Nephron progenitor cell (in vitro differentiated cells): ENCODE measurements around the gene TLR4.

Experiments used
- DNase-seq: peaks from one replicate; pipeline ENCODE4 v3.0.0; 2021
- H3K27ac Mint-ChIP-seq: 2 replicates; pipeline ENCODE4 v1.8.0; 2021; ENCODE audit warnings: mild to moderate bottlenecking, moderate library complexity, mixed read lengths
- H3K27me3 Mint-ChIP-seq: 2 replicates; pipeline ENCODE4 v1.8.0; 2021; ENCODE audit warnings: mild to moderate bottlenecking, low read depth, mixed read lengths; ENCODE audit not compliant: poor library complexity
- H3K36me3 Mint-ChIP-seq: 2 replicates; pipeline ENCODE4 v1.8.0; 2021; ENCODE audit warnings: low read depth, mixed read lengths
- H3K4me1 Mint-ChIP-seq: 2 replicates; pipeline ENCODE4 v1.8.0; 2021; ENCODE audit warnings: mixed read lengths
- H3K4me3 Mint-ChIP-seq: 2 replicates; pipeline ENCODE4 v1.8.0; 2021; ENCODE audit warnings: mild to moderate bottlenecking, moderate library complexity, mixed read lengths
- H3K9me3 Mint-ChIP-seq: 2 replicates; pipeline ENCODE4 v1.8.0; 2021; ENCODE audit warnings: mild to moderate bottlenecking, moderate library complexity, mixed read lengths
- TF ChIP-seq, protein P1 (sequence below): fragments of 200-600 bp; sonication (generic); IDR thresholded peaks from 2 replicates; pipeline ENCODE4 v1.5.0; 2021; ENCODE audit warnings: antibody characterized with exemption

The TLR4 gene

DNA sequence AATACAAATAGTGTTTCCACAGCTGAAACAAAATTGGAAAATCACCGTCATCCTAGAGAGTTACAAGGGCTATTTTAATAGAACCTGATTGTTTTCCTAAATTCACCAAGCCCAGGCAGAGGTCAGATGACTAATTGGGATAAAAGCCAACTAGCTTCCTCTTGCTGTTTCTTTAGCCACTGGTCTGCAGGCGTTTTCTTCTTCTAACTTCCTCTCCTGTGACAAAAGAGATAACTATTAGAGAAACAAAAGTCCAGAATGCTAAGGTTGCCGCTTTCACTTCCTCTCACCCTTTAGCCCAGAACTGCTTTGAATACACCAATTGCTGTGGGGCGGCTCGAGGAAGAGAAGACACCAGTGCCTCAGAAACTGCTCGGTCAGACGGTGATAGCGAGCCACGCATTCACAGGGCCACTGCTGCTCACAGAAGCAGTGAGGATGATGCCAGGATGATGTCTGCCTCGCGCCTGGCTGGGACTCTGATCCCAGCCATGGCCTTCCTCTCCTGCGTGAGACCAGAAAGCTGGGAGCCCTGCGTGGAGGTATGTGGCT is at the start of gene TLR4:
TSS of gene TLR4 (plus strand) at position 380 of the 552 bp plus-strand sequence. CDS start at position 450, 70 bp downstream.
- DNase-seq, result peak; percentile 6
- peaks cover 36% of the 10 kb centered on the region for H3K4me1 Mint-ChIP-seq
- no peaks in the 10 kb centered on the region for H3K27me3 Mint-ChIP-seq
- peak within 1 kb of the TSS; percentile 26 for H3K4me3 Mint-ChIP-seq
- peak within 1 kb of the TSS; percentile 77 for H3K27ac Mint-ChIP-seq
- TF ChIP-seq, protein P1, sequence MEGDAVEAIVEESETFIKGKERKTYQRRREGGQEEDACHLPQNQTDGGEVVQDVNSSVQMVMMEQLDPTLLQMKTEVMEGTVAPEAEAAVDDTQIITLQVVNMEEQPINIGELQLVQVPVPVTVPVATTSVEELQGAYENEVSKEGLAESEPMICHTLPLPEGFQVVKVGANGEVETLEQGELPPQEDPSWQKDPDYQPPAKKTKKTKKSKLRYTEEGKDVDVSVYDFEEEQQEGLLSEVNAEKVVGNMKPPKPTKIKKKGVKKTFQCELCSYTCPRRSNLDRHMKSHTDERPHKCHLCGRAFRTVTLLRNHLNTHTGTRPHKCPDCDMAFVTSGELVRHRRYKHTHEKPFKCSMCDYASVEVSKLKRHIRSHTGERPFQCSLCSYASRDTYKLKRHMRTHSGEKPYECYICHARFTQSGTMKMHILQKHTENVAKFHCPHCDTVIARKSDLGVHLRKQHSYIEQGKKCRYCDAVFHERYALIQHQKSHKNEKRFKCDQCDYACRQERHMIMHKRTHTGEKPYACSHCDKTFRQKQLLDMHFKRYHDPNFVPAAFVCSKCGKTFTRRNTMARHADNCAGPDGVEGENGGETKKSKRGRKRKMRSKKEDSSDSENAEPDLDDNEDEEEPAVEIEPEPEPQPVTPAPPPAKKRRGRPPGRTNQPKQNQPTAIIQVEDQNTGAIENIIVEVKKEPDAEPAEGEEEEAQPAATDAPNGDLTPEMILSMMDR, result no peak
- H3K9me3 Mint-ChIP-seq, result no peaks in the 10 kb centered on the region
- H3K36me3 Mint-ChIP-seq, result no peaks in the 10 kb centered on the region

DNA sequence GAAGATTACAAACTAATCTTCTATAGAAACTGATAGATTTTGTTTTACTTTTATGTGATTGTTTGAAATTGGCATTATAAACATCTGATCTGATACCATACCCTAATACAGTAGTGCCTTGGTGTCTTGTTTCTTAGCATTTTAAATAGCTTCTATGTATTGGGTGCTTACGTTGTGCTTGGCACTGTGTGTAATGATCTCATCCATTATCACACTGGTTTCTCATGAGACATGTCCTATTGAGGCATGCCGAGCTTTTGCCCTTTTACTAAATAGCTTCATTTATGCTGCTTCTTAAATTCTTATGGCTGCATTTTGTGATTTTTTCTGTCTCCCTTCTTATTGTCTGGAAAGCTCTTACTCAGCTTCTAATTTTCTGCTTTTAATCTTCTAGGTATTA is 48.2 kb upstream of the TLR4 start:
- no peak for DNase-seq
- TF ChIP-seq, protein P1, result no peak
- peaks cover 7% of the 10 kb centered on the region for H3K27me3 Mint-ChIP-seq
- no peaks in the 10 kb centered on the region for H3K4me1 Mint-ChIP-seq
- no peak overlapping the region for H3K27ac Mint-ChIP-seq
- H3K36me3 Mint-ChIP-seq, result no peaks in the 10 kb centered on the region
- peaks cover 4% of the 10 kb centered on the region for H3K9me3 Mint-ChIP-seq
- no peak overlapping the region for H3K4me3 Mint-ChIP-seq

DNA sequence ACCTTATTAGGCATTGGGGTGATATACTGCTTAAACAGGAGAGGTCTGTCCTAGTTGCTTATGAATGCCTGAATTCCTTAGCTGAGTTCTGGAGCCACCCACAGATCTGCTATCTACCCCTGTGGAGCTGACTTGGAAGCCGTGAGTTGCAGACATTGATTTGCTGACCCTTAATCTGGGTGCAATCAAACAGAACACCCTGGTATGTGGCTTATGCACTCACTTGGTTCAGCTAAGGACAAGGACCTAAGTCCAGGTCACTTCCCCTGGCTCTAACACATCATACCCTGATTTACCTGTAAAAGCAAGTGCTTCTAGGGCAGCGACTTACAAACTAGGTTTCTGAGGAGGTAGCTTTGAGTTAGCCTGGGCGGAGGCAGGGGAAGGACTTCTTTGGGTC is 41.6 kb upstream of the TLR4 start:
- TF ChIP-seq, protein P1, result no peak
- Mint-ChIP-seq H3K4me1 (no peaks in the 10 kb centered on the region), H3K36me3 (no peaks in the 10 kb centered on the region), H3K27me3 (peaks cover 4% of the 10 kb centered on the region), H3K4me3 (no peak overlapping the region), H3K9me3 (peaks cover 4% of the 10 kb centered on the region), H3K27ac (no peak overlapping the region)
- no peak for DNase-seq

DNA sequence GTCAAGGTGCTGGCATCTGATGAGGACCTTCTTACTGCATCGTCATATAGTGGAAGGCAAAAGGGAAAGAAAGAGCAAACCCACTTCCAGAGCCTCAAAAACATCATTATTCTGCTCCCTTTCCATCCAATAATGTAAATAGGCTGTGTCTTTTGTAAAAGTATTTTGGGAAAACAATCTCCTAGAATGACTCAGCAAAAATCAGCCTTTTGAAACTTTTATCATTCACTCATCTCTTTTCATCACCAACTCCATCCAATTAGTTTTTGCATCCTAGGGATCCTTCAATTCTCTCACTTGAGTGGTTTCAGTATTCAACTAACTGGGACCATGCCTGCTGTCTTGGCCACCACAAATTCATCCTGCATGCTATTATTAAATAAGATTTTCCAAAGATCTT is 39.8 kb upstream of the TLR4 start:
- Mint-ChIP-seq H3K27ac (no peak overlapping the region), H3K9me3 (peaks cover 2% of the 10 kb centered on the region), H3K4me1 (no peaks in the 10 kb centered on the region), H3K36me3 (no peaks in the 10 kb centered on the region), H3K4me3 (no peak overlapping the region), H3K27me3 (peaks cover 14% of the 10 kb centered on the region)
- DNase-seq, result no peak
- TF ChIP-seq, protein P1, result no peak

DNA sequence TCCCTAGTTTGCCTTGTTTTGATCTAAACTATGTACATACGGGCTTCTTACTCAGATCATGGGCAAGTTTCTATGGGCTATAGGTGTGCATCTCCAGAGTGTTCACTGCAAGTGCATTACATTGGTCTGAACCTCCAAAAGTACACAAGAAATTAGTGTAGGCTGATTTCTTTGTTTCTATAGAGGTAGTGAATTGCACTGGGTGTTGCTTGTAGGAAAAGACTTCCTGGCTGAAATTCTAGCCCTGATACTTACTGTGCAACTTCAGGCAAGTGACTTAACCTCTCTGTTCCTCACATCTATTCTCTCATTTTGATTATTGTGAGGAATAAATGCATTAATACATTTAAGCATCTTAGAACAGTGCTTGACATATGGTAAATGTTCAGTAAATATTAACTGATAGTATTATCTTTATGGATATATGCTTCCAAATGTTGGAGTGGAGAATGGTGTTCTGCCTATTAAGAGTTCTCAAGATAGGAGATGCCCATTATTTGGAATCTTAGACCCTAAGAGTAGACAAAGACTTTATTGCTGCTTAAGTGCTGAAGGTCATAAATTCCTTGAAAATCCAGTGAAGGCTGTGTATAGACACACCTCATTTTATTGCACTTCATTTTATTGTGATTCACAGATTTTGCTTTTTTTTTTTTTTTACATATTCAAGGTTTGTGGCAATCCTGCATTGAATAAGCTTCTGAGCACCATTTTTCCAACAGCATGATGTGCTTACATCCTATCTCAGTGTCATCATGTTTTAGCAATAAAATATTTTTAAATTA is 38.4 kb upstream of the TLR4 start:
- TF ChIP-seq, protein P1, result no peak
- Mint-ChIP-seq H3K27me3 (peaks cover 14% of the 10 kb centered on the region), H3K36me3 (no peaks in the 10 kb centered on the region), H3K9me3 (no peaks in the 10 kb centered on the region), H3K4me3 (no peak overlapping the region), H3K27ac (no peak overlapping the region), H3K4me1 (no peaks in the 10 kb centered on the region)
- DNase-seq, result no peak

DNA sequence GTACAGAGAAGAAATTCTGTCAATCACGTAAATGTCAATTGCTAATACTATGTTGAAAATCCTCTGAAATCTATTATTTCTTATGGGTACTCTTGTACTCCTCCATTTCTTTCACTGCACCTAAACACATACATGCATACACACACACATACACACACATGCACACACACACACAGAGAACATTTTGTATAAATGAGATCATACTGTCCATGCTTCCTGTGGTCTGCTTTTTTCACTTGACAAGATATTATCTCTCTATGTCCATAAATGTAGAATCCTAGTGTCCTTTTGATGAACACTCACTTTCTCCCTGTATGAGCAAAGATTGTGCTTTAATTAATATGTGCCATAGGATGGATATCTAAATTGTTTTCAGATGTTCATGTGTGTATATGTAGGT is 32.7 kb upstream of the TLR4 start:
- Mint-ChIP-seq H3K27ac (no peak overlapping the region), H3K36me3 (no peaks in the 10 kb centered on the region), H3K4me1 (no peaks in the 10 kb centered on the region), H3K4me3 (no peak overlapping the region), H3K9me3 (no peaks in the 10 kb centered on the region), H3K27me3 (peaks cover 18% of the 10 kb centered on the region)
- no peak for DNase-seq
- TF ChIP-seq, protein P1, result no peak
